Prostate gland (tissue), 2 donors: Measurements from ENCODE around the gene LINC00305.

Experiments used
- CTCF ChIP-seq, 4 experiments: fragments of 200-600 bp in 2 of 4; fragments of 450-650 bp in 2 of 4; sonication (generic) in 2 of 4; IDR thresholded peaks; 1 replicate in 3 of 4; 2 replicates in 1 of 4; pipeline ENCODE4 v1.5.1; 2016 to 2019; ENCODE audit warnings: antibody characterized with exemption in 4 of 4, mild to moderate bottlenecking in 2 of 4, moderate library complexity in 2 of 4
- POLR2A ChIP-seq: fragments of 450-650 bp; IDR thresholded peaks from one replicate; pipeline ENCODE4 v1.6.1; 2016; ENCODE audit warnings: antibody characterized with exemption, mild to moderate bottlenecking

- TF ChIP-seq CTCF (IDR thresholded peaks at IDR 0.05) (no peak), POLR2A (no peak)
Measured at GRCh38 chr18:64111950-64112349, 36.9 kb downstream of the LINC00305 start.
